Suprapubic skin (tissue), 3 donors: ENCODE measurements around the gene ARVCF.

ENCODE experiments used
- CTCF ChIP-seq, 2 donors: fragments of 200-600 bp in 1 of 2; fragments of 450-650 bp in 1 of 2; sonication (generic) in 1 of 2; IDR thresholded peaks; one replicate each; pipeline ENCODE4 v1.5.1; 2016 to 2019; ENCODE audit warnings: antibody characterized with exemption in 2 of 2, mild to moderate bottlenecking in 1 of 2, moderate library complexity in 1 of 2
- POLR2AphosphoS5 ChIP-seq, 3 donors: sonication (generic); formaldehyde crosslinking; IDR thresholded peaks; one replicate each; pipeline ENCODE4 v1.6.1; 2017; ENCODE audit warnings: antibody characterized with exemption in 3 of 3

DNA sequence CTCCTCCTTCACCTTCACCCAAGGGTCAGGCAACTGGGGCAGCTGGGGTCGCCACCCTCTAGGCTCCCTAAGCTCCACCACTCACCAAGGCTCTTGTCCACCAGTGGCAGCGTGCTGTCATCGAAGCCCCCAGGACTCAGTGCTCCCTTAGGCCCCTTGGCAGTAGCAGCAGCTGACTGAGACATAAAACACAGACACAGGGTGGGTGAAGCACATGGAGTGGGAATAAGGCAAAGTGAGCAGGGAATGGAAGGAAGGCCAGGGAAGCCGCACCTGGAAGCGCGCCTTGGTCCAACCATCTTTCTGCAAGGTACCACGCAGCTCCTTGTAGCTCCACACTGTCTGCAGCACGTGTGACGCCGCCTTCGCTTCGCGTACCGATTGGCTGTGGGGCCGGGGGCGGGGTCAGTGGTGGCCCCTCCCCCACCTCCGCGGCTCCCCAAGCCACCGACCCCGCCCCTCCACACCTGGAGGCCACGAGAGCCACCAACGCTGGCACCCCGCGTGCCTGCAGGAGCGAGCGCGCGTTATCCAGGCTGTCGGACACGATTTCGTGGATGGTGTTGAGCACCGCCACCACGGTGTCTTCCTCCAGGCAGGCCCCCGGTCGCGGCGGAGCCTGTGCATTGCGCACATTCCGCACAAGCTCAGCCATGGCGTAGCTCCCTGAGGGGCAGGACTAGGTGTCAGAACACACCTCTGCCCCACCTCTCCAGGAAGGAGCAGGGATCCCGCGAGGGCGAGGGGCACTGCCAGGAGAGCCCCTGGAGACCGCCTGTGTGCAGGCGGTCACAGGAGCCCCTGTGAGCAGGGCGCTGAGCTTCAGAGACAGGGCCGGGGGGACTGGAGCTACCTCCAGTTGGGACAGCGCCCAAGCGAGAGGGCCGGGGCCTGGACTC, 43.7 kb downstream of the ARVCF start:
- TF ChIP-seq CTCF (IDR thresholded peaks at IDR 0.05): no peak
- no peak for TF ChIP-seq POLR2AphosphoS5 (IDR thresholded peaks at IDR 0.05)
